Neural progenitor cell (in vitro differentiated cells): ENCODE data around the gene COQ10B. TPM values are rescaled to one million over a fixed set of nuclear protein-coding genes. Genes with fewer than 3 reads are reported as not detected.

Experiments
- DNase-seq: peaks from one replicate; pipeline ENCODE4 v3.0.0-alpha.2; 2016; ENCODE audit warnings: low spot score
- H2AFZ ChIP-seq: fragments of 200-600 bp; sonication (generic); replicated peaks from 2 replicates; pipeline ENCODE4 v1.6.1; 2016; ENCODE audit warnings: antibody characterized with exemption
- H3F3A ChIP-seq: fragments of 200-600 bp; sonication (generic); 2 replicates; pipeline ENCODE4 v1.6.1; 2016; ENCODE audit warnings: antibody characterized with exemption, low read depth
- H3K27ac ChIP-seq: fragments of 200-600 bp; sonication (generic); 2 replicates; pipeline ENCODE4 v1.5.1; 2016; ENCODE audit warnings: mild to moderate bottlenecking
- H3K27me3 ChIP-seq: fragments of 200-600 bp; sonication (generic); 2 replicates; pipeline ENCODE4 v1.6.1; 2016; ENCODE audit warnings: mild to moderate bottlenecking, moderate library complexity
- H3K36me3 ChIP-seq: fragments of 200-600 bp; sonication (generic); 2 replicates; pipeline ENCODE4 v1.5.1; 2016
- H3K4me1 ChIP-seq: fragments of 200-600 bp; sonication (generic); 2 replicates; pipeline ENCODE4 v1.6.1; 2016; ENCODE audit warnings: mixed run types
- H3K4me2 ChIP-seq: fragments of 200-600 bp; sonication (generic); 2 replicates; pipeline ENCODE4 v1.6.1; 2016
- H3K4me3 ChIP-seq: fragments of 200-600 bp; sonication (generic); 2 replicates; pipeline ENCODE4 v1.5.1; 2016
- H3K79me2 ChIP-seq: fragments of 200-600 bp; sonication (generic); 2 replicates; pipeline ENCODE4 v1.6.1; 2016; ENCODE audit warnings: low read depth
- H3K9ac ChIP-seq: fragments of 200-600 bp; sonication (generic); 2 replicates; pipeline ENCODE4 v1.6.1; 2016
- H3K9me3 ChIP-seq: fragments of 200-600 bp; sonication (generic); 2 replicates; pipeline ENCODE4 v1.5.1; 2016; ENCODE audit warnings: low read depth
- H4K20me1 ChIP-seq: fragments of 200-600 bp; sonication (generic); 2 replicates; pipeline ENCODE4 v1.6.1; 2016; ENCODE audit warnings: low read depth
- H3K27ac Mint-ChIP-seq: 3 replicates; pipeline ENCODE4 v1.8.0; 2021; ENCODE audit warnings: mixed read lengths
- H3K27me3 Mint-ChIP-seq: 2 replicates; pipeline ENCODE4 v1.8.0; 2022; ENCODE audit warnings: low read depth, mild to moderate bottlenecking, inconsistent platforms, moderate library complexity, mixed read lengths; ENCODE audit not compliant: insufficient read depth
- H3K36me3 Mint-ChIP-seq: 3 replicates; pipeline ENCODE4 v1.8.0; 2021; ENCODE audit warnings: mixed read lengths
- H3K4me1 Mint-ChIP-seq: 3 replicates; pipeline ENCODE4 v1.8.0; 2021; ENCODE audit warnings: mixed read lengths
- H3K4me3 Mint-ChIP-seq: 3 replicates; pipeline ENCODE4 v1.8.0; 2021; ENCODE audit warnings: mild to moderate bottlenecking, moderate library complexity, mixed read lengths
- H3K9me3 Mint-ChIP-seq: 3 replicates; pipeline ENCODE4 v1.8.0; 2020; ENCODE audit warnings: mixed read lengths
- EZH2 ChIP-seq: fragments of 200-600 bp; sonication (generic); IDR thresholded peaks from 2 replicates; pipeline ENCODE4 v1.6.1; 2017; ENCODE audit warnings: antibody characterized with exemption, mild to moderate bottlenecking, moderate library complexity
- EZH2phosphoT487 ChIP-seq: fragments of 200-600 bp; sonication (generic); IDR thresholded peaks from 2 replicates; pipeline ENCODE4 v1.6.1; 2017; ENCODE audit warnings: antibody characterized with exemption
- total RNA-seq: library from RNA; depleted of rRNA; stranded (reverse); fragments of >200 nt; gene quantifications from 2 replicates; pipeline ENCODE4 v1.2.3, GENCODE V29; 2015; ENCODE audit warnings: low replicate concordance
- TF ChIP-seq, protein P1 (sequence below): fragments of 200-600 bp; sonication (generic); IDR thresholded peaks from 2 replicates; pipeline ENCODE4 v1.5.1; 2017; ENCODE audit warnings: antibody characterized with exemption, mild to moderate bottlenecking

The COQ10B gene
- total RNA-seq, 1 donor from 2014 or later, result 20.1 TPM

DNA sequence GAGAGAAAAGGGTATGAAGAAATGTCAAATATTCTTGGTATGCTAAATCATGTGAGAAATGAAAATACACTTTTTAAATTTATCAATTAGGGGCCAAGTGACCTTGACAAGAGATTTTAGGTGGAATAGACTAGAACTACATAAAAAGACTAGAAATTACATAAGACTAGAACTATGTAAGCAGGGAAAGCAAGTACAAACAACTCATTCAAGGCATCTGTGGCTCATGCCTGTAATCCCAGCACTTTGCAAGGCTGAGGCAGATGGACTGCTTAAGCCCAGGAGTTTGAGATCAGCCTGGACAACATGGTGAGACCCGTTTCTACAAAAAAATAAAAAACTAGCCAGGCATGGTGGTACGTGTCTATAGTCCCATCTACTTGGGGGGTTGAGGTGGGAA lies 38.8 kb upstream of the COQ10B start:
- DNase-seq, result no peak
- no peak overlapping the region for H3K27ac ChIP-seq
- Mint-ChIP-seq H3K4me3 (no peak overlapping the region), H3K4me1 (no peaks in the 10 kb centered on the region), H3K27ac (no peak overlapping the region), H3K9me3 (no peaks in the 10 kb centered on the region), H3K27me3 (no peaks in the 10 kb centered on the region), H3K36me3 (peaks cover 40% of the 10 kb centered on the region)
- H3K9ac ChIP-seq, result no peak overlapping the region
- H3K4me3 ChIP-seq, result no peak overlapping the region
- H3F3A ChIP-seq, result peaks cover 8% of the 10 kb centered on the region
- H3K79me2 ChIP-seq, result peaks cover 79% of the 10 kb centered on the region
- H3K27me3 ChIP-seq, result no peaks in the 10 kb centered on the region
- no peaks in the 10 kb centered on the region for H3K9me3 ChIP-seq
- peaks cover 32% of the 10 kb centered on the region for H4K20me1 ChIP-seq
- H3K4me1 ChIP-seq, result no peaks in the 10 kb centered on the region
- no peak overlapping the region for H3K4me2 ChIP-seq
- TF ChIP-seq EZH2phosphoT487 (no peak), EZH2 (no peak)
- TF ChIP-seq, protein P1, sequence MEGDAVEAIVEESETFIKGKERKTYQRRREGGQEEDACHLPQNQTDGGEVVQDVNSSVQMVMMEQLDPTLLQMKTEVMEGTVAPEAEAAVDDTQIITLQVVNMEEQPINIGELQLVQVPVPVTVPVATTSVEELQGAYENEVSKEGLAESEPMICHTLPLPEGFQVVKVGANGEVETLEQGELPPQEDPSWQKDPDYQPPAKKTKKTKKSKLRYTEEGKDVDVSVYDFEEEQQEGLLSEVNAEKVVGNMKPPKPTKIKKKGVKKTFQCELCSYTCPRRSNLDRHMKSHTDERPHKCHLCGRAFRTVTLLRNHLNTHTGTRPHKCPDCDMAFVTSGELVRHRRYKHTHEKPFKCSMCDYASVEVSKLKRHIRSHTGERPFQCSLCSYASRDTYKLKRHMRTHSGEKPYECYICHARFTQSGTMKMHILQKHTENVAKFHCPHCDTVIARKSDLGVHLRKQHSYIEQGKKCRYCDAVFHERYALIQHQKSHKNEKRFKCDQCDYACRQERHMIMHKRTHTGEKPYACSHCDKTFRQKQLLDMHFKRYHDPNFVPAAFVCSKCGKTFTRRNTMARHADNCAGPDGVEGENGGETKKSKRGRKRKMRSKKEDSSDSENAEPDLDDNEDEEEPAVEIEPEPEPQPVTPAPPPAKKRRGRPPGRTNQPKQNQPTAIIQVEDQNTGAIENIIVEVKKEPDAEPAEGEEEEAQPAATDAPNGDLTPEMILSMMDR, result no peak
- H3K36me3 ChIP-seq, result peaks cover 46% of the 10 kb centered on the region
- H2AFZ ChIP-seq, result no peak overlapping the region

DNA sequence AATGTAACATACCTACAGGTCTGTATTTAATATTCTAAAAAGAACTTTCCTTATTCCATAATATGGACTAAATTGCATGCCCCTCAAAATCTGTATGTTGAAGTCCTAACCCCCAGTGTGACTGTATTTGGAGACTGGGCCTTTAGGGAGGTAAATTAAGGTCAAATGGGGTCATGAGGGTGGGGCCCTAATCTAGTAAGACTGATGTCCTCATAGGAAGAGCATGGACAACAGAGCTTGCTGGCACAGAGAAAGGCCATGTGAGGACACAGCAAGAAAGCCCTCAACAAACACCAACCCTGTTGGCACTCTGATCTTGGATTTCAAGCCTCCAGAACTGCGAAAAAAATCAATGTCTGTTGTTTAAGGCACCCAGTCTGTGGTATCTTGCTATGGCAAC lies 37.1 kb upstream of the COQ10B start:
- no peak overlapping the region for H3K4me2 ChIP-seq
- H4K20me1 ChIP-seq, result peaks cover 44% of the 10 kb centered on the region
- H3K27ac ChIP-seq, result no peak overlapping the region
- H3K27me3 ChIP-seq, result no peaks in the 10 kb centered on the region
- Mint-ChIP-seq H3K27ac (no peak overlapping the region), H3K4me1 (no peaks in the 10 kb centered on the region), H3K27me3 (no peaks in the 10 kb centered on the region), H3K4me3 (no peak overlapping the region), H3K36me3 (peaks cover 32% of the 10 kb centered on the region), H3K9me3 (no peaks in the 10 kb centered on the region)
- DNase-seq, result no peak
- TF ChIP-seq, protein P1, result no peak
- no peak for TF ChIP-seq EZH2
- no peak for TF ChIP-seq EZH2phosphoT487
- H3K4me1 ChIP-seq, result no peaks in the 10 kb centered on the region
- H3K4me3 ChIP-seq, result no peak overlapping the region
- no peak overlapping the region for H3K9ac ChIP-seq
- peaks cover 51% of the 10 kb centered on the region for H3K36me3 ChIP-seq
- H3F3A ChIP-seq, result peaks cover 13% of the 10 kb centered on the region
- no peak overlapping the region for H2AFZ ChIP-seq
- peaks cover 89% of the 10 kb centered on the region for H3K79me2 ChIP-seq
- no peaks in the 10 kb centered on the region for H3K9me3 ChIP-seq

DNA sequence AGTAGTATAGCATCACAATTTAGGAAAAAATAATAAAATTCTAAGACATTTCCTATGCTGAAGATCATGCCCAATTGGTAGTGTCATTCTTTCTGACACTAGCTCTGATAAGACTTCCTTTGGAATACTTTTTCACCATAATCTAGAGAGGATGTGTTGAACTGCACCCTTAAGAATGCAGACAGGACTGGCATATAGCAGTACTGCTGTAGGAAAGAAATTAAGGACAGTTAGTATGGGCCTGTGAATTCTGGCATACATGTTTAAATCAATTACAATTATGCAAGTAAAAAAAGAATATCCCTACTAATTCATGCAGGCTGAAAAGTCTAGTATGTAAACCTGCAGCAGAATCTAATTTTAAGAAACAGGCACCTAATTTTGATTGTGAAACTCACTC lies 33.9 kb upstream of the COQ10B start:
- no peaks in the 10 kb centered on the region for H3K9me3 ChIP-seq
- H3K27me3 Mint-ChIP-seq, result no peaks in the 10 kb centered on the region
- H3K4me3 ChIP-seq, result no peak overlapping the region
- no peak overlapping the region for H3K4me3 Mint-ChIP-seq
- H3K79me2 ChIP-seq, result peaks cover 99% of the 10 kb centered on the region
- no peak overlapping the region for H3K27ac Mint-ChIP-seq
- H3K36me3 Mint-ChIP-seq, result peaks cover 29% of the 10 kb centered on the region
- H3K9ac ChIP-seq, result no peak overlapping the region
- DNase-seq, result no peak
- no peaks in the 10 kb centered on the region for H3K9me3 Mint-ChIP-seq
- TF ChIP-seq EZH2, result no peak
- no peak for TF ChIP-seq EZH2phosphoT487
- TF ChIP-seq, protein P1, result no peak
- H3K4me1 ChIP-seq, result no peaks in the 10 kb centered on the region
- H3K27me3 ChIP-seq, result no peaks in the 10 kb centered on the region
- peaks cover 46% of the 10 kb centered on the region for H3K36me3 ChIP-seq
- no peak overlapping the region for H2AFZ ChIP-seq
- H3K4me2 ChIP-seq, result no peak overlapping the region
- H3K27ac ChIP-seq, result no peak overlapping the region
- peaks cover 13% of the 10 kb centered on the region for H3F3A ChIP-seq
- H3K4me1 Mint-ChIP-seq, result no peaks in the 10 kb centered on the region
- H4K20me1 ChIP-seq, result peaks cover 66% of the 10 kb centered on the region
